ENCODE measurements around the gene KRTAP11-1.

GRCh38 chr21:30842990-30843389 lies 38.4 kb downstream of the KRTAP11-1 start:
- no peak for TF ChIP-seq POLR2AphosphoS5 (IDR thresholded peaks at IDR 0.05; ENCODE audit: borderline replicate concordance, low read depth, low read length)
- no peak for TF ChIP-seq FOXP2 (optimal IDR thresholded peaks at IDR 0.05; ENCODE audit: control extremely low read depth, extremely low read length, insufficient read depth)
